GM12878 (cell line): ENCODE results near the gene FHOD3. TPM values are rescaled to one million over a fixed set of nuclear protein-coding genes. Genes with fewer than 3 reads are reported as not detected.

Experiments
- ATAC-seq: fragments of 200-7000 bp; cut with Tn5 transposase; 3 replicates; pipeline ENCODE4 v1.9.1; 2020; ENCODE audit warnings: mild to moderate bottlenecking, moderate library complexity
- BruUV-seq: library from RNA; stranded (reverse); fragments of 400-500 nt; replicated peaks from 2 replicates; lab custom pipeline; 2021; lab: Mats Ljungman, UMichigan
- CTCF ChIA-PET: fragments of 300-600 bp; sonication (Branson Sonifier 250); formaldehyde crosslinking; extraction: SDS; loops from one replicate; lab custom pipeline; 2021; ENCODE audit warnings: inconsistent platforms; lab: Yijun Ruan, JAX
- POLR2A ChIA-PET: fragments of 350-600 bp; formaldehyde crosslinking; extraction: SDS; loops from one replicate; lab custom pipeline; 2021; ENCODE audit warnings: inconsistent platforms; lab: Charles Lee
- RAD21 ChIA-PET: fragments of 300-600 bp; sonication (Branson Sonifier 250); formaldehyde crosslinking; loops from one replicate; lab custom pipeline; 2023; ENCODE audit warnings: antibody characterized with exemption; ENCODE audit not compliant: unreplicated experiment; lab: Charles Lee
- SMC1A ChIA-PET: fragments of 300-600 bp; sonication (Branson Sonifier 250); formaldehyde crosslinking; loops from one replicate; lab custom pipeline; 2023; ENCODE audit not compliant: unreplicated experiment, uncharacterized antibody; lab: Charles Lee
- DNase-seq: peaks from one replicate; pipeline ENCODE4 v3.0.0-alpha.2; 2011; ENCODE audit warnings: low read depth, low spot score
- FAIRE-seq: peaks from 3 replicates; lab custom pipeline; 2011; peaks lifted over from hg19 to GRCh38; lab: Jason Lieb, UNC
- H2AFZ ChIP-seq: 2 replicates; pipeline ENCODE4 v1.6.0; 2011; ENCODE audit warnings: low read depth, low read length, control low read depth; ENCODE audit not compliant: control insufficient read depth
- H3K27ac ChIP-seq: 2 replicates; pipeline ENCODE4 v1.5.1; 2011; ENCODE audit warnings: control low read depth; ENCODE audit not compliant: control insufficient read depth, insufficient read depth
- H3K27me3 ChIP-seq, 2 experiments: replicated peaks in 1 of 2; 2 replicates each; pipeline versions ENCODE4 v1.6.0 to v1.6.1; 2011; ENCODE audit warnings: low read length in 1 of 2; ENCODE audit not compliant: control insufficient read depth in 2 of 2, insufficient read depth in 2 of 2
- H3K36me3 ChIP-seq, 2 experiments: 2 replicates each; pipeline ENCODE4 v1.5.1; 2011; ENCODE audit warnings: low read length in 1 of 2; ENCODE audit not compliant: control insufficient read depth in 2 of 2, insufficient read depth in 2 of 2
- H3K4me1 ChIP-seq: 2 replicates; pipeline ENCODE4 v1.6.1; 2011; ENCODE audit warnings: mild to moderate bottlenecking, low read length, moderate library complexity, mixed read lengths; ENCODE audit not compliant: control insufficient read depth, insufficient read depth
- H3K4me2 ChIP-seq: 2 replicates; pipeline ENCODE4 v1.6.0; 2011; ENCODE audit warnings: control low read depth; ENCODE audit not compliant: control insufficient read depth, insufficient read depth
- H3K4me3 ChIP-seq: fragments of 200-600 bp; sonication (generic); 2 replicates; pipeline ENCODE4 v1.5.1; 2016
- H3K79me2 ChIP-seq: 2 replicates; pipeline ENCODE4 v1.6.0; 2011; ENCODE audit warnings: low read length; ENCODE audit not compliant: control insufficient read depth, insufficient read depth
- H3K9ac ChIP-seq: 2 replicates; pipeline ENCODE4 v1.8.0; 2011; ENCODE audit warnings: low read length, control low read depth, mixed read lengths; ENCODE audit not compliant: control insufficient read depth, insufficient read depth
- H3K9me3 ChIP-seq: replicated peaks from 3 replicates; pipeline ENCODE4 v1.5.1; 2011; ENCODE audit warnings: mild to moderate bottlenecking, low read length; ENCODE audit not compliant: control insufficient read depth, insufficient read depth
- H4K20me1 ChIP-seq: 2 replicates; pipeline ENCODE4 v1.6.0; 2011; ENCODE audit not compliant: control insufficient read depth, insufficient read depth
- CTCF ChIP-seq, 3 experiments: IDR thresholded peaks in 2 of 3; conservative IDR thresholded peaks in 1 of 3; 2 replicates each; pipeline ENCODE4 v1.5.1; 2011; ENCODE audit warnings: low read depth in 3 of 3, low read length in 3 of 3, mild to moderate bottlenecking in 3 of 3, control low read depth in 2 of 3, moderate library complexity in 2 of 3, inconsistent platforms in 1 of 3, mixed read lengths in 1 of 3; ENCODE audit not compliant: control insufficient read depth in 2 of 3, insufficient read depth in 1 of 3; ENCODE audit errors: extremely low read depth in 1 of 3
- EED ChIP-seq: sonication (generic); IDR thresholded peaks from 2 replicates; pipeline ENCODE4 v1.6.1; 2016; ENCODE audit warnings: antibody characterized with exemption, low read depth
- EGR1 ChIP-seq, 2 experiments: IDR thresholded peaks; 1 replicate in 1 of 2; 2 replicates in 1 of 2; pipeline ENCODE4 v1.6.1; 2011 to 2012; ENCODE audit warnings: low read depth in 2 of 2, low read length in 2 of 2, borderline replicate concordance in 1 of 2, mild to moderate bottlenecking in 1 of 2, moderate library complexity in 1 of 2
- ESRRA ChIP-seq: IDR thresholded peaks from 2 replicates; pipeline ENCODE4 v1.6.1; 2012; ENCODE audit warnings: mild to moderate bottlenecking, low read length, improper control_type of control experiment
- EZH2 ChIP-seq: IDR thresholded peaks from 2 replicates; pipeline ENCODE4 v1.6.1; 2012; ENCODE audit warnings: low read depth, mild to moderate bottlenecking, control low read depth, inconsistent platforms, low read length, borderline replicate concordance; ENCODE audit not compliant: control insufficient read depth
- GATAD2B ChIP-seq: fragments of 450-650 bp; conservative IDR thresholded peaks from 2 replicates; pipeline ENCODE4 v1.6.1; 2017; ENCODE audit warnings: low read depth, mild to moderate bottlenecking, moderate library complexity
- JUND ChIP-seq: IDR thresholded peaks from 2 replicates; pipeline ENCODE4 v1.6.1; 2012; ENCODE audit warnings: low read depth, mild to moderate bottlenecking, low read length, improper control_type of control experiment, moderate library complexity
- MYB ChIP-seq: fragments of 150-350 bp; IDR thresholded peaks from 2 replicates; pipeline ENCODE4 v1.6.1; 2014; ENCODE audit warnings: mild to moderate bottlenecking, low read depth, low read length, borderline replicate concordance
- MYC ChIP-seq: IDR thresholded peaks from 2 replicates; pipeline ENCODE4 v1.6.1; 2011; ENCODE audit warnings: mild to moderate bottlenecking, low read length, moderate library complexity, inconsistent platforms; ENCODE audit not compliant: insufficient read depth, insufficient replicate concordance, insufficient read length, severe bottlenecking
- NKRF ChIP-seq: fragments of 450-650 bp; conservative IDR thresholded peaks from 2 replicates; pipeline ENCODE4 v1.6.1; 2017; ENCODE audit warnings: mild to moderate bottlenecking, moderate library complexity
- RCOR1 ChIP-seq: conservative IDR thresholded peaks from 2 replicates; pipeline ENCODE4 v1.6.1; 2012; ENCODE audit warnings: low read depth, low read length, improper control_type of control experiment
- SMAD1 ChIP-seq: fragments of 450-650 bp; IDR thresholded peaks from 2 replicates; pipeline ENCODE4 v1.6.1; 2018; ENCODE audit warnings: mild to moderate bottlenecking, low read depth; ENCODE audit not compliant: partially characterized antibody
- SMC3 ChIP-seq: IDR thresholded peaks from 2 replicates; pipeline ENCODE4 v1.6.1; 2011; ENCODE audit warnings: low read length, improper control_type of control experiment, borderline replicate concordance
- SPI1 ChIP-seq: IDR thresholded peaks from 2 replicates; pipeline ENCODE4 v1.6.1; 2011; ENCODE audit warnings: low read depth, mild to moderate bottlenecking, low read length, moderate library complexity, borderline replicate concordance; ENCODE audit not compliant: insufficient read depth
- SREBF2 ChIP-seq: IDR thresholded peaks from 2 replicates; pipeline ENCODE4 v1.6.1; 2012; ENCODE audit warnings: mild to moderate bottlenecking, low read length
- ZBED1 ChIP-seq: IDR thresholded peaks from 2 replicates; pipeline ENCODE4 v1.6.1; 2016; ENCODE audit warnings: borderline replicate concordance
- ZNF207 ChIP-seq: fragments of 450-650 bp; IDR thresholded peaks from 2 replicates; pipeline ENCODE4 v1.6.1; 2014; ENCODE audit warnings: antibody characterized with exemption, mild to moderate bottlenecking, borderline replicate concordance
- WGBS: methylation state at CpG from one replicate; pipeline ENCODE4 v1.1.6; 2016; ENCODE audit warnings: low lambda C conversion rate; ENCODE audit not compliant: insufficient replicate concordance, insufficient coverage; ENCODE audit errors: missing lambda C conversion rate; 5-methylcytosine and 5-hydroxymethylcytosine counted together
- in situ Hi-C: fragments of 300-500 bp; cut with MboI; formaldehyde crosslinking; loops from 9 replicates; pipeline ENCODE4 v1.14.3; 2018; ENCODE audit warnings: mixed read lengths
- intact Hi-C: fragments of 100-400 bp; cut with micrococcal nuclease; formaldehyde crosslinking; loops from one replicate; pipeline ENCODE4 v1.14.2; 2022; ENCODE audit not compliant: unreplicated experiment
- polyA plus RNA-seq, 11 experiments: library from polyadenylated mRNA; depleted of rRNA in 4 of 11; unstranded in 6 of 11; stranded (reverse) in 5 of 11; fragments of >200 nt; fragmentation: Nextera tagmentation in 4 of 11; fragmentation: Illumina TruSeq in 1 of 11; extraction: Ambion mirVana in 4 of 11; extraction: Trizol in 1 of 11; gene quantifications; 1 replicate in 1 of 11; 2 replicates in 10 of 11; pipeline versions ENCODE4 v1.2.1 to v1.2.3, GENCODE V29; 2011 to 2016; ENCODE audit warnings: inconsistent platforms in 2 of 11, missing spikeins in 2 of 11, low read depth in 1 of 11
- total RNA-seq, 4 experiments: library from RNA; depleted of rRNA in 3 of 4; stranded (reverse); fragments of >200 nt in 3 of 4; fragmentation: Illumina TruSeq in 1 of 4; extraction: Trizol in 1 of 4; gene quantifications; 2 replicates each; pipeline versions ENCODE4 v1.2.1 to v1.2.3, GENCODE V29; 2013 to 2021

Gene FHOD3
- total and polyA plus RNA-seq, 10 of the 15 experiments (the other 5 are each of a cell fraction or from before 2014, with no cell fraction given): 0.77 to 26.7 (median 10.4) TPM

- Histone ChIP-seq H3K27ac (no peak overlapping the region), H3K9ac (no peak overlapping the region)
- DNase-seq: no peak
- no peak for TF ChIP-seq MYB
- no peak for TF ChIP-seq JUND
- no peak for TF ChIP-seq SMAD1
- TF ChIP-seq SPI1: no peak
- no peak for TF ChIP-seq SMC3
- TF ChIP-seq RCOR1: no peak
- no peak for TF ChIP-seq EGR1 (IDR thresholded peaks at IDR 0.05; ENCODE audit: borderline replicate concordance in 1 of 2, low read depth in 2 of 2, low read length in 2 of 2)
- TF ChIP-seq SREBF2: no peak
- TF ChIP-seq ZBED1: no peak
- no peak for TF ChIP-seq MYC
- TF ChIP-seq ESRRA: no peak
- TF ChIP-seq CTCF (IDR thresholded peaks at IDR 0.05 in 2 of 3, conservative IDR thresholded peaks at IDR 0.05 in 1 of 3; ENCODE audit: control insufficient read depth in 2 of 3, extremely low read depth in 1 of 3, insufficient read depth in 1 of 3, low read depth in 3 of 3, low read length in 3 of 3): no peak
- TF ChIP-seq GATAD2B: no peak
- no peak for TF ChIP-seq EED
- TF ChIP-seq EZH2: no peak
- no peak for TF ChIP-seq NKRF
- TF ChIP-seq ZNF207: no peak
- TF ChIP-seq, all 136 proteins: peak for 0
- Histone ChIP-seq H3K4me2 (no peak overlapping the region; the same call in 1 of the 2 replicates), H3K9me3 (no peaks in the 10 kb centered on the region; the same call in 2 of the 3 replicates), H3K4me3 (no peak overlapping the region), H4K20me1 (no peaks in the 10 kb centered on the region), H3K4me1 (peaks cover 2% of the 10 kb centered on the region), H3K27me3 (no peaks in the 10 kb centered on the region), H2AFZ (no peak overlapping the region), H3K79me2 (no peaks in the 10 kb centered on the region), H3K36me3 (no peaks in the 10 kb centered on the region; a peak in 1 of 4 replicates)
- WGBS: 28% methylated on average over 2 of the region's 2 CpGs
- ChIA-PET SMC1A (interaction anchor here (1.0 kb wide), 1 partner anchor 82 kb away, joined by 3 read pairs; no protein-coding TSS in a partner anchor), POLR2A (interaction anchor here (0.9 kb wide), 1 partner anchor 9 kb away, joined by 3 read pairs; no protein-coding TSS in a partner anchor), RAD21 (no interaction called here), CTCF (no interaction called here)
- no peak for FAIRE-seq
- BruUV-seq: no TSS peak
- in situ Hi-C loops (no loop called here), intact Hi-C loops (no loop called here)
- no peak for ATAC-seq
Observed at GRCh38 chr18:36628435-36629137, 331.1 kb downstream of the FHOD3 start.
